AG04449 (cell line): Measurements from ENCODE around the gene KAT2B.

ENCODE experiments used
- CTCF ChIA-PET: fragments of 350-600 bp; formaldehyde crosslinking; extraction: SDS; loops from one replicate; lab custom pipeline; 2021; ENCODE audit warnings: antibody characterized with exemption; lab: Yijun Ruan, JAX
- POLR2A ChIA-PET: fragments of 400-600, 350-600 bp; formaldehyde crosslinking; extraction: SDS; loops from one replicate; lab custom pipeline; 2020; ENCODE audit warnings: antibody characterized with exemption, inconsistent platforms; lab: Yijun Ruan, JAX
- DNase-seq: peaks from one replicate; pipeline ENCODE4 v3.0.0-alpha.2; 2010; ENCODE audit warnings: low read depth, low spot score
- H3K4me3 ChIP-seq: 2 replicates; pipeline ENCODE4 v1.5.1; 2011; ENCODE audit warnings: low read depth, mild to moderate bottlenecking, control low read depth, low read length
- CTCF ChIP-seq: IDR thresholded peaks from one replicate; pipeline ENCODE4 v1.5.1; 2011; ENCODE audit warnings: mild to moderate bottlenecking, moderate library complexity, low read length, control low read depth, inconsistent platforms; ENCODE audit not compliant: insufficient read depth; ENCODE audit errors: missing control alignments

The KAT2B gene

GRCh38 chr3:20068512-20069177, 28.4 kb downstream of the KAT2B start:
- DNase-seq = no peak
- H3K4me3 ChIP-seq = no peak overlapping the region
- CTCF ChIA-PET = no interaction called here
- POLR2A ChIA-PET = no interaction called here
- TF ChIP-seq CTCF = no peak

DNA sequence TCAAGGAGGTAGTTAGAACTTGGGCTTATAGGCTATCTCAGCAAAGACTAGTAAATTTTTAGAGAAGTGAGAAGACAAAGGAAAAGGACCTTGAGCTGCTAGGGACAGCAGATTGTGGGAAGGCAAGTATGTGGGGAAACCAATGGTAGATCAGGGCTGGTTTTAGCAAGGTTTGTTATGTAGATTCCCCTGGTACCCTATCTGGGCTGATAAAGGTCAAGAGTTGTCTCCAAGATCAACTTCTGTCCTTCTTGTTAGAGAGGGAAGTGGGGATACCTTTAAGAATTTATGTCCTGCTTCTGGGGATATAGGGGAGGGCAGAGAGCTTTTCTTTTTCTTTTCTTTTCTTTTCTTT, 28.9 kb downstream of the KAT2B start:
- DNase-seq = no peak
- H3K4me3 ChIP-seq = no peak overlapping the region
- no peak for TF ChIP-seq CTCF
- ChIA-PET POLR2A (no interaction called here), CTCF (no interaction called here)

DNA sequence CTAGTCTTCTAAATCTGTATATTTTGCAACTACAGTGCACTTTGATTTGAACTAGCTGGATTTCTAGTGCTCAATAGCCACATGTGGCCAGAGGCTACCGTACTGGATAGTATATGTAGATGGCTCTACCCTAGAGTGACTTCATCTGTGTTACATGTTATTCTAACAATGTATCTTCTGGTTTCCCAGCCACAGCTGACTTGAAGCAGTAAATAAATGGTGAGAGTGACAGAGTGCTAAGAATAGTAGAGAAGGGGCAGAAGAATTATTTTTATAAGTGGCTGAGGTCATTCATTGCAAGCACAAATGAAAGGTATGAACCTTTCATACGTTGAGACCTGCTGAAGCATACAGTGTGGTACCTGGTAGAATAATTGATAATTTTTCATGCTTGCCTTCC, 30.9 kb downstream of the KAT2B start:
- no peak for TF ChIP-seq CTCF
- CTCF ChIA-PET = no interaction called here
- no peak for DNase-seq
- POLR2A ChIA-PET = no interaction called here
- no peak overlapping the region for H3K4me3 ChIP-seq

DNA sequence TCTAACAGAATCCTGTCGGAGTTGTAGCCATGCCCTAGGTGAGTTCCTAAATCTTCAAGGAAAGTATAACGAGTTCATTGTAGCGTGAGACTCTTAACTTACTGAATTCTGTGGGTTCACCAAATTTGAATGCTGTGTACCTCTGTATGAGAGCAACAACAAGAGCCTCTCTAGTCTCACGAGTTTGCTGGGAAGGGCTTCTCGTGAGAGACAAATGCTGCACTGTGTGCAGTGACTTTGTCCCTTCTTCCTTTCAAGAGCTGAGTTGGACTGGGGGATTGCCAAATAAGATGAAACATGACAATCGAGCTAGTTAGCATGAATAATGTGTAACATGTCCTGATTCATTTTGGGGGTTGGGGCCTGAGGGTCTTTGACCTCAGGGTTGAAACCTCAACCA, 32.2 kb downstream of the KAT2B start:
- H3K4me3 ChIP-seq = no peak overlapping the region
- POLR2A ChIA-PET = no interaction called here
- TF ChIP-seq CTCF = no peak
- CTCF ChIA-PET = no interaction called here
- DNase-seq = no peak

DNA sequence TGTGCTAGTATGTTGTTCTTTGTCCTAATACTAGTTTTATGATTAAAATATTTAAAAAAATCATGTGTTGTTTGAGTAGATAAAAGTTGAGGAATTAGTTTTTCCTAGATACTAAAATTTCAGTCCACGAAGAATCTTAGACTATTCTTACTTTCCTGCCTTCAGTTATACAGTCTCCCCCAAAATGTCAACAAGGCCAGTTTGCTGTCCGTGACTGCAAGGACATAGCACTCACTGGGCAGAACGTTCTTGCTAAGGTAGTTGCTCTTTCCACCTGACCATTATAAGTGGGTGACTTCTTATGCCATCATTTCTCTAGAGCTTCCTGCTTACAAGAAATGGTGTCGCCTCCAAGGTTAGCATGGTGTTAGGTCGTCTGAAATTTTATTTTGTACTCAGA, 32.8 kb downstream of the KAT2B start:
- POLR2A ChIA-PET = no interaction called here

GRCh38 chr3:20073683-20074082, 33.4 kb downstream of the KAT2B start:
- no peak overlapping the region for H3K4me3 ChIP-seq
- CTCF ChIA-PET = interaction anchor here (0.7 to 0.9 kb wide), 2 partner anchors 9 to 47 kb away, joined by 3 to 5 read pairs; no protein-coding TSS in a partner anchor
- POLR2A ChIA-PET = no interaction called here
- no peak for TF ChIP-seq CTCF
- no peak for DNase-seq

More for the DNA sequence above, 32.8 kb downstream of the KAT2B start:
- no peak for TF ChIP-seq CTCF
- DNase-seq = no peak
- H3K4me3 ChIP-seq = no peak overlapping the region
- CTCF ChIA-PET = no interaction called here
